PC-9 (cell line): ENCODE measurements around the gene DET1.

Experiments
- CTCF ChIP-seq: fragments of 200-600 bp; sonication (generic); conservative IDR thresholded peaks from 2 replicates; pipeline ENCODE4 v1.6.1; 2017; ENCODE audit warnings: mixed run types, antibody characterized with exemption, mild to moderate bottlenecking, moderate library complexity
- EZH2 ChIP-seq: fragments of 200-600 bp; sonication (generic); IDR thresholded peaks from 2 replicates; pipeline ENCODE4 v1.8.0; 2017; ENCODE audit warnings: antibody characterized with exemption, low read depth

DNA sequence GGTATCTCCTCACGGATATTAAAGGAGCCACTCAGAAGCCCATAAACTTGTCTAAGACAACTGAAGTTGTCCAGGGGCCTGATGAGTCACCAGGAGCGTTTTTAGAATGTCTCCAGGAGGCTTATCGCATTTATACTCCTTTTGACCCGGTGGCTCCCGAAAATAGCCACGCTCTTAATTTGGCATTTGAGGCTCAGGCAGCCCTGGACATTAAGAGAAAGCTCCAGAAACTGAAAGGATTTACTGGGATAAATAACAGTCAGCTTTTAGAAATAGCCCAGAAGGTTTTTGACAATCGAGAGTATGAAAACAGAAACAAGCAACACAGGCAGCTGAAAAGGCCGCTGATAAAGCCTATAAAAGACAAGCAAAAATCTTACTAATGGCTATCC is 4.1 kb downstream of the DET1 start:
- TF ChIP-seq CTCF (no peak), EZH2 (no peak)
